RPMI7951 (cell line): Measurements from ENCODE around the gene PLEKHG4. TPM values are rescaled to one million over a fixed set of nuclear protein-coding genes. Genes with fewer than 3 reads are reported as not detected.

Experiments used
- DNase-seq: peaks from one replicate; pipeline ENCODE4 v3.0.0-alpha.2; 2012; ENCODE audit warnings: low read depth
- total RNA-seq: library from RNA; depleted of rRNA; stranded (reverse); fragments of >200 nt; shearing (Covaris generic); gene quantifications from 2 replicates; pipeline ENCODE4 v1.2.3, GENCODE V29; 2014; rRNA removed

Gene PLEKHG4
- total RNA-seq, 1 experiment from 2014 or later: 4.9 TPM

DNA sequence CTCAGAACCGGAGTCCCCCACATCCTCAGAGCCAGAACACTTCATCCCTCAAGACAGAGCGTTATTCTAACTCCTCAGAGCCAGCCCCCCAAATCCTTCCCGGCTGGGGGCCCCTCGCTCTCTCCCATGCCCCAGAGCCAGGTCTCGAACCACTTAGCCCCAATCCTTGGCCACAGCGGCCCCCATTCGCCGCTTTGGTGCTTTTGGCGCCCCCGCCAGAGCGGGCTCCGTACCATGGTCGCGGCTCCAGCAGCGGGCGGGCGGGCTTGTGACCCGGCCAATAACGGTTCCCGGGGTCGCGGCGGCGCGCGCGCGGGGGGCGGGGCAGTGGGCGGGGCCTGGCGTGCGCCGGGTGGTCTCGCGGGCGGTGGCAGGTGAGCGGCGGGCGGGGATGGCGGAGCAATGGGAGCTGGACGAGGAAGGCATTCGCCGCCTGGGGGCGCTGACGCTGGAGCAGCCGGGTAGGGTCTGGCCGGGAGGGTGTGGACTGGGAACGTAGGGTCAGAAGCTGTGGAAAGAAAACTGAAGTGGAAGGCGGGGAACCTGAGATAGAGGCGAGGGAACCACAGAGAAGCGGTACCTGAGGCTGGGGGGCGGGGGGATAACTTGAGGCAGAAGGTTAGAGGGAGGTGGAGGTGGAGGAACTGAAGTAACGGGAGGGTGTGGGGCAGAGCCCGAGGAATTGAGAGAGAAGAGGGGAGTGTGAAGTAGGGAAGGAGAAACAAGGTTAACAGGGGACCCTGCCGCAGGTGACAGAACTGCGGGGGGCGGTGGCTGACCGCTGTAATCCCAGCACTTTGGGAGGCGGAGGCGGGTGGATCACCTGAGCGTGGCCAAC, 47.4 kb downstream of the PLEKHG4 start, which contains the start of the genes KCTD19 and LRRC36:
Gene KCTD19, minus strand, starts transcription at position 270 of the 838 bp plus-strand sequence. Its CDS starts 34 bp downstream, at position 236.
Gene LRRC36, plus strand, starts transcription at position 344 of the 838 bp plus-strand sequence. Its CDS starts 48 bp downstream, at position 392.
- DNase-seq: no peak

DNA sequence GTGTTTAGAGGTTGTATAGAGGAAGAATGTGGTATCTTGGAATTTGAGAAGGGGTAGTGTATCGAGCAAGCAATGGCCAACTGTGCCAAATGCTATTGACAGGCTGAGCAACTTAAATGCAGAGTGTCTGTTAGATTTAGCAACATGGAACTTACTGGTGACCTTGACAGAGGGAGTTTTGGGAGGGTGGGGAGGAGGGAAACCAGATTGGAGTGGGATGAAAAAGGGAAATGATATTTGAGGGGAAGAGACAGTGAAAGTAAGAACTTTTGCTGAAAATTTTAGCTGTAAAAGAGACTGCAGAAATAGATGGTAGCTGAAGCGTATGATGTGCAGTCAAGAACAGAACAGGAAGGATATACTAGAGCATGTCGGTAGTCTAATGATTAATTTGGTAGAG, 48.4 kb downstream of the PLEKHG4 start:
- DNase-seq: no peak

- no peak for DNase-seq
Measured at GRCh38 chr16:67329901-67330300, 50.6 kb downstream of the PLEKHG4 start.

GRCh38 chr16:67333315-67333714, 54.0 kb downstream of the PLEKHG4 start:
- no peak for DNase-seq

DNA sequence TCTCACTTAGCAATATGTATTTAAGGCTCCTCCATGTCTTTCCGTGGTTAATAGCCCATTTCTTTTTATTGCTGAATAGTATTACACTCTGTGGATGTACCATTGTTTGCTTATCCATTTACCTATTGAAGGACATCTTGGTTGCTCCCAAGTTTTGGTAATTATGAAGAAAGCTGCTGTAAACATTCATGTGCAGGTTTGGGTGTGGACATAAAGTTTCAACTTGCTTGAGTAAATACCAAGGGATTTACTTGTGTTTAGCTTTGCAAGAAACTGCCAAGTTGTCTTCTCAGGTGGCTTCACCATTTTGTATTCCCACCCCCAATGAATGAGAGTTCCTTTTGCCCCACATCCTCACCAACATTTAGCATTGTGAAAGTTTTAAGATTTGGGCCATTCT, 56.8 kb downstream of the PLEKHG4 start:
- DNase-seq: no peak

DNA sequence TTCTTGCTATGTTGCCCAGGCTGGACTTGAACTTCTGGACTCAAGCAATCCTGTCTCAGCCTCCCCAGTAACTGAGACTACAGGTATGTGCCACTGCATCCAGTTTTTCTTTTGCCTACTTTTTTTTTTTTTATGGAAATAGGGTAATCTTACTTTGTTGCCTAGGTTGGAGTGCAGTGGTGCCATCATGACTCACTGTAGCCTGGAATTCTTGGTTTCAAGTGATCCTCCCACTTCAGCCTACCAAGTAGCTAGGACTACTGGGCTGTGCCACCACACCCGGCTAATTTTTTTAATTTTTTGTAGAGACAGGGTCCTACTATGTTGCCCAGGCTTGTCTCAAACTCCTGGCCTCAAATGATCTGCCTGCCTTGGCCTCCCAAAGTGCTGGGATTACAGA, 57.3 kb downstream of the PLEKHG4 start:
- DNase-seq: peak; percentile 17

Other genes starting within 250 kb of the PLEKHG4 start
- 13.7 and 18.0 TPM in 2 replicates for gene PHAF1, start 169.6 kb upstream of the PLEKHG4 start, total RNA-seq
- 24.0 and 25.6 TPM in 2 replicates for gene B3GNT9, start 128.5 kb upstream of the PLEKHG4 start, total RNA-seq
- 13.0 and 29.5 TPM in 2 replicates for gene TRADD, start 119.6 kb upstream of the PLEKHG4 start, total RNA-seq
- gene FBXL8, start 119.6 kb upstream of the PLEKHG4 start, total RNA-seq: 4.2 and 10.2 TPM in 2 replicates
- 3.7 and 4.7 TPM in 2 replicates for gene HSF4, start 114.8 kb upstream of the PLEKHG4 start, total RNA-seq
- 29.4 and 32.3 TPM in 2 replicates for gene NOL3, start 109.0 kb upstream of the PLEKHG4 start, total RNA-seq
- 4.2 and 7.8 TPM in 2 replicates for gene MATCAP1, start 95.6 kb upstream of the PLEKHG4 start, total RNA-seq
- gene EXOC3L1, start 89.4 kb upstream of the PLEKHG4 start, total RNA-seq: 0.39 and 0.60 TPM in 2 replicates
- 67.9 and 75.9 TPM in 2 replicates for gene E2F4, start 87.4 kb upstream of the PLEKHG4 start, total RNA-seq
- 0.48 and 0.78 TPM in 2 replicates for gene ELMO3, start 80.4 kb upstream of the PLEKHG4 start, total RNA-seq
- 37.1 and 48.5 TPM in 2 replicates for gene TMEM208, start 52.4 kb upstream of the PLEKHG4 start, total RNA-seq
- 33.6 and 37.2 TPM in 2 replicates for gene FHOD1, start 32.1 kb upstream of the PLEKHG4 start, total RNA-seq
- 0.98 and 1.1 TPM in 2 replicates for gene SLC9A5, start 30.6 kb upstream of the PLEKHG4 start, total RNA-seq
- not detected in 2 replicates for gene KCTD19, start 47.2 kb downstream of the PLEKHG4 start, total RNA-seq
- gene LRRC36, start 47.3 kb downstream of the PLEKHG4 start, total RNA-seq: not detected in 2 replicates
- gene TPPP3, start 114.0 kb downstream of the PLEKHG4 start, total RNA-seq: 0.24 and 0.29 TPM in 2 replicates
- 1.4 and 2.0 TPM in 2 replicates for gene ZDHHC1, start 136.9 kb downstream of the PLEKHG4 start, total RNA-seq
- gene HSD11B2, start 151.6 kb downstream of the PLEKHG4 start, total RNA-seq: not detected in 2 replicates
- gene ATP6V0D1, start 201.6 kb downstream of the PLEKHG4 start, total RNA-seq: 121 and 141 TPM in 2 replicates
- not detected in 2 replicates for gene AGRP, start 204.0 kb downstream of the PLEKHG4 start, total RNA-seq
- gene RIPOR1, start 249.3 kb downstream of the PLEKHG4 start, total RNA-seq: 9.0 and 11.5 TPM in 2 replicates